UCSD-AML1 (cell line): ENCODE measurements around the gene MYH11.

Source experiments
- DNase-seq: peaks from one replicate; lab custom pipeline; 2025; ENCODE audit not compliant: unreplicated experiment; lab: John Stamatoyannopoulos, UW

Gene MYH11

DNA sequence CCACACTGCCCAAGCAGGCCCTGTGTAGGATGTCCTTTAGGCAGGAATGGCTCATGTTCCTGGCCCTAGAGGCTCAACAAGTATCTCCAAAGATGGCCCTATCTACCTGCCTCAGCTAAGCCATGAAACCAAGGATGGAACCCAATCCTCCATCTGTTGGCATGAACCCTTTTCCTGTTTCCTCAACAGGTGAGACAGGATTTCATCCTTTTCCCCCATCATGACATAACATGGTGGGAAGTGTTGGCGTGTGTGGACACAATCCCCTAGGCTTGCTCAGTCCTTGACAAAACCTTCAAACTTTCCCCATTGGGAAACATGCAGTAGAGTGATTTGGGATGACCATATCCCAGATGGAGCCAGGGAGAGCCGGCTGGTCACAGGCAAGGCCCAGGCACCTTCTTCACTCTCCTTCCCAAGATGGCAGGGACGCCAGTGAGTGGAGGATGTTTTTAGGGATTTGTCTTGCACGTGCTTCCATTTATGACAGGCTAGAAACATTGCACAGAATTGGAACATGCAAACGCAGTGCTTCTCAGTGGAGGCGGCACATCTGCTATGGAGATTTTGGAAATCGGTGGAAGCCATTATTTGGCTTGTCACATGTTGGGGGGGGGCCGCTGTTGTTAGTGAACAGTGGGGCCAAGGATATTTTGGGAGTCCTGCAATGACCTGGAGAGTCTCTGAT is 77.0 kb downstream of the MYH11 start:
- no peak for DNase-seq

- DNase-seq, result no peak
Measured at GRCh38 chr16:15778999-15779614, 77.7 kb downstream of the MYH11 start.

GRCh38 chr16:15778204-15778743 is 78.6 kb downstream of the MYH11 start:
- DNase-seq, result no peak

GRCh38 chr16:15777533-15778203 is 79.2 kb downstream of the MYH11 start:
- peak; percentile 62 for DNase-seq

- DNase-seq, result no peak
Measured at GRCh38 chr16:15776572-15776971, 80.3 kb downstream of the MYH11 start.

DNA sequence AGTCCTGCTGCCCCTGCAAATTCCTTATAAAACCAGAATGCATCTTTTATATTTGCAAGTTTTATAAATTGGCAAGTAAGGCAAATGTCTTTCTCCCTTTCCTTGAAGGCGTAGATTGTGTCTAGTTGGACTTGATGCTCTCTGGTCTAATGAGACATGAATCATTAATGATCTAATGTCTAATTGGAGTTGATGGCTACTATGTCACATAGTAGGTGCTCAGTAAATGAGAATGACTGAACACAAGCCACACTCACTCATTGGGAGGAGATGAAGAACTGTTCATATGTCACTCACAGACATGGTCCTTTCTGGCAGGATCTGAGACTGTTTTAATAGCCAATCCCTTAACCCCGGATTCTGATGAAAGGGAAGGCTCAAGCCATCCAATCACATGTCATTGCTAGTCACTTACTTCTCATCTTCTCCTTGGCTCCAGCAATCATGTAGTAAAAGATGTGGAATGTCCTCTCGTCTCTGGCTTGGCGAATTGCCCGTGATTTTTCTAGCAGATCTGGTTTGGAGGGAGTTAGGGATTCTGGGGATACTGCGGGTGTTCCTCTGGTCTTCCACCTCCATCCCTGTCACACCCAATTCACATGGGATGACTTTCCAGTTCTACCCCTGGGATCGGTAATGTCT is 81.0 kb downstream of the MYH11 start:
- no peak for DNase-seq

DNA sequence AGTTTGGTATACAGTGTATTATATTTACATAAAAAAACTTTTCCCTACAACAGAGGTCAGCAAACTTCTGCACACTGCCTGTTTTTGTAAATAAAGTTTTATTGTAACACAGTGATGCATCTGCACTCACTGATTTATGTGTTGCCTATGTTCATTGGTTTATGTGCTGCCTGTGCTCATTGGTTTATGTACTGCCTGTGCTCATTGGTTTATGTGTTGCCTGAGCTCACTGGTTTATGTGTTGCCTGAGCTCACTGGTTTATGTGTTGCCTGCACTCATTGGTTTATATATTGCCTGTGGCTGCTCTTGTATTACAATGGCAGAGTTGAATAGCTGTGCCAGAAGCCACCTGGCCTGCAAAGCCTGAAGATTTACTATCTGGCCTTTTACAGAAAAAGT is 81.6 kb downstream of the MYH11 start:
- no peak for DNase-seq

DNA sequence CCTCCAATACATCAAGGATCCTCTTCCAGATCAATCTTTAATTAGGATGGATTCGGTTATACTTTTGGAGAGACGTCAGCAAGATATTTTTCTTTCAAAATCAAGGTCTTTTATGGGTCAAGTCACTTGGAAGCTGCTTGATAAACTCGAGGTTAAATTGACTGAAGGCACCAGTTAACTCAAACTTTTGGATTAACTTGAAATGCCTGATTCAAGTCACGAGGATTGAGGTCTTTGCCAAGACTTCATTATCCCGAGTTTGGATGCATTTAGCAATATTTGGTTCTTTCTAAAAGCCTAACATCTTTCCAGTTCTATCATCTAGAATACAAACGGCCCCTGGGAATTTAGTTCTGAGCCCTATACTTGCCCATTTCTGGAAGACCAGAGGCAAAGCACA is 82.9 kb downstream of the MYH11 start:
- DNase-seq, result no peak

- DNase-seq, result no peak
Measured at GRCh38 chr16:15772579-15773293, 84.1 kb downstream of the MYH11 start.

- DNase-seq, result no peak
Measured at GRCh38 chr16:15771694-15772093, 85.1 kb downstream of the MYH11 start.

DNA sequence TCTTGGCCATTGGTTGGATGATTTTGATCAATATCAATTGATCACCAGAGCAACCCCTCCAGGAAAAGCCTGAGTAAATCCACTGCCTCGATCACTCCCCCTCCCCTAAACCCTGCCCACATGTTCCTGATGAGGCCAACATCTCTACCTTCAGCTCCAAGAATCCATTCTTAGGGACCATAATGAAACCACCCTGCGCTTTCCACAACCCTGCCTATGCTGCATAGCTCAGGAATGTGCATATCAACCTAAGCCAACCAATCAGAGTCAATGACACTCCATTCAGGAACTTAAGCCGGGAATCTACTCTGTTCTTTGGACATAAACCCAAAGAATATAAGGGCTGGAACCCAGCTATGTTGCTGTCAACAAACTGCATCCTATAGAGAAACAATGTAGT is 86.3 kb downstream of the MYH11 start:
- DNase-seq, result no peak

- no peak for DNase-seq
Measured at GRCh38 chr16:15770107-15770506, 86.7 kb downstream of the MYH11 start.

- no peak for DNase-seq
Measured at GRCh38 chr16:15769239-15769638, 87.6 kb downstream of the MYH11 start.

DNA sequence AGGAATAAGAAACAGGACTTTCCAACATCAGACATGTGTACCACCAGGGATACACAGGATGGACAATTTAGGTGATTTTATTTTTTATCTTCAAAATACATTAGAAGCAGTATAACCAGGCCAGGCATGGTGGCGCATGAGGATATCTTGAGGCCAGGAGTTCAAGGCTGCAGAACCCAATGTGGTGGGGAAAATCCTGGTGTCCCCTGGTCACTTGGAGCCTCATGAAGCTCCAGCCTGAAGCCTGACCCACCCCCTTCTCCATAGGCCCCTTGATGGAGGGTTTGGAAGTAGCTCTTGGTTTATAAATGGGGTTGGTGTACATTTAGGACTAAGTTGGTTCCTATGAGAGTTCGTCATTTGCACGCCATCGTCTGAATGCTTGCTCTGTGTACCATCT is 88.6 kb downstream of the MYH11 start:
- DNase-seq, result no peak

DNA sequence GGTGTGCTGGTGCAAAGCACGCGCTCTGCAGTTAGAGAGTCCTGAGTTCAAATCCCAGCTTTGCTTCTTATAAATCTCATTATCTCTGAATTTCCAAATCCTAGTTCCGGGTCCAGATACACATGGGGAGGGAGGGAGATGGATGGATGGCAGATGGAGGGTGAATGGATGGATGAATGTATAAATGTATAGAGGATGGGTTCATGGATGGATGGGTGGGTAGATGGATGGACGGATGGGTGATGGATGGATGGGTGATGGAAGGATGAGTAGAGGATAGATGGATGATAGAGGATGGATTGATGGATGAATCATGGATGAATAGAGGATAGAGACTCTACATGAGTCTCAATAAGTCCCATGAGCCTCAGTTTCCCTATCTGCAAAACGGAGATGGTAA is 89.9 kb downstream of the MYH11 start:
- DNase-seq, result no peak

GRCh38 chr16:15765880-15766279 is 90.9 kb downstream of the MYH11 start:
- peak; percentile 21 for DNase-seq

DNA sequence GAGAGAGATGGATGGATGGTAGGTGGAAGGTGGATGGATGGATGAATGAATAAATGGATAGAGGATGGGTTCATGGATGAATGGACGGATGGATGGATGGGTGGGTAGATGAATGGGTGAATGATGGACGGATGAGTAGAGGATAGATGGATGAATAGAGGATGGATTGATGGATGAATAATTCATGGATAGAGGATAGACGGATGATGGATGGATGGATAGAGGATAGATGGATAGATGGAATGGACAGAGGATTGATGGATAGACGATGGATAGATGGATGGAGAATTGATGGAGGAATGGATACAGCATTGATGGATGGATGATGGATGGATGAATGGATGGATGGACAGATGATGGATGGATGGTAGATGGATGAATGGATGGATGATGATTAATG is 91.7 kb downstream of the MYH11 start:
- no peak for DNase-seq

GRCh38 chr16:15764112-15764511 is 92.7 kb downstream of the MYH11 start:
- no peak for DNase-seq

DNA sequence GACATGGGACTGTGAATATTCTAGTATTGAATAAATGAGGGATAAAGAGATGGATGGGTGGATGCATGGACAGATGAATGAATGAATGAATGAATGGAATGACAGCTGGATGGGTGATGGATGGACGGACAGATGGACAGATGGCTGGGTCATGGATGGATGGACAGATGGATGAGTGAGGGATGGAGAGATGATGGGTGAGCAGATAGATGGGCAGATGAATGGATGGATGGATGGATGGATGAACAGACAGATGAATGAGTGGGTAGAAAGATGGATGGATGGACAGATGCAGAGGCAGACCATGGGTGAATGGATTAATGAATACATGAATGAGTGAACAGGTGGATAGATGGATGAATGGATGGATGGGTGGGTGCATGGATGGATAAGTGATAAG is 96.7 kb downstream of the MYH11 start:
- no peak for DNase-seq

DNA sequence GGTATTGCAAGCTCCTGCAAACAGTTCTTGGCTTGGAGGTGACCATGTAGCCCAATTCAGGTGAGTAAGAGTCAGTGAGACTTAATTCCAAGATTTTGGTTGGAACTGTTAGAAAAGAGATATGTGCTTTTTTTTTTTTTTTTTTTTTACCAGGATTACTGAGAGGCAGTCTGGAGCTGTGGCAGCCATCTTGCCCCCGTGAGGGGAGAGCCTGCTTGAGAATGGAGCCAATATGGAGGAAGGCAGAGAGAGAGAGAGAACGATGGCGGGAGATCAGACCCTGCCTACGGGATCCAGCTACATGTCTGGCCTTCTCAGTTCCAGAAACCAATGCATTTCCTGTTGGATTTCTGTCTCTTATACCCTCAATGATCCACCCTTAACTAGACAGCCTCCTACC is 97.8 kb downstream of the MYH11 start:
- no peak for DNase-seq

DNA sequence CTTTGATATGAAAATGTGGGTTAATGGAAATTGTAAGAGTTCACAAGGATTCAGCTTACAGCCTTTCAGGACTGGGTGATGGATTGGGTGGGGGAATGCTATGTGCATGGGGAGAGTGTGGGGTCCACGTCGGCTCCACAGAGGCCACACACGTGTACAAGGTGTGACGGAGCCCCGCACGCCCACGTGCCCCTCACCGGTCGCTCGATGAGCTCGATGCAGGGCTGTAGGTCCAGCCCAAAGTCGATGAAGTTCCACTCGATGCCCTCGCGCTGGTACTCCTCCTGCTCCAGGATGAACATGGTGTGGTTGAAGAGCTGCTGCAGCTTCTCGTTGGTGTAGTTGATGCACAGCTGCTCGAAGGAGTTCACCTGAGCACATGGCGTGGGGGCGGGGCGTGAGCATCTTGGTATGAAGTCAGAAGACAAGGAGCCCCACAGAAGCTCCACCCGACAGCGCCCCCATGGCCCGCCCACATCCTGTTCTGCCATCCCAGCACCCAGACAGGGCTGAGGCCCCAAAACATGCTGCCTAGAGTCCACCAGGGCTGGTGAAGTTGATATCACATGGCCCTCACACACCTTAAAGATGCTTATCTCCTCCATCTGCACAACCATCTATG is 99.1 kb downstream of the MYH11 start:
- no peak for DNase-seq
